Dermis microvascular lymphatic vessel endothelial cell (primary cell): Measurements from ENCODE around the gene REX1BD. TPM values are rescaled to one million over a fixed set of nuclear protein-coding genes. Genes with fewer than 3 reads are reported as not detected.

Experiments used
- total RNA-seq: library from RNA; depleted of rRNA; stranded (reverse); fragments of >200 nt; gene quantifications from 2 replicates; pipeline ENCODE4 v1.2.1, GENCODE V29; 2014

REX1BD gene
- total RNA-seq, 1 donor from 2014 or later: 45.4 TPM

Other genes starting within 250 kb of the REX1BD start
- gene PGPEP1, start 248.2 kb upstream of the REX1BD start, total RNA-seq: 19.4 and 20.6 TPM in 2 replicates
- 74.8 and 238 TPM in 2 replicates for gene GDF15, start 202.6 kb upstream of the REX1BD start, total RNA-seq
- not detected in 2 replicates for gene LRRC25, start 191.2 kb upstream of the REX1BD start, total RNA-seq
- gene SSBP4, start 169.4 kb upstream of the REX1BD start, total RNA-seq: 33.9 and 53.5 TPM in 2 replicates
- 38.1 and 57.3 TPM in 2 replicates for gene ISYNA1, start 150.7 kb upstream of the REX1BD start, total RNA-seq
- gene ELL, start 66.7 kb upstream of the REX1BD start, total RNA-seq: 9.0 and 12.3 TPM in 2 replicates
- gene FKBP8, start 45.2 kb upstream of the REX1BD start, total RNA-seq: 141 and 206 TPM in 2 replicates
- gene KXD1, start 30.9 kb upstream of the REX1BD start, total RNA-seq: 54.6 and 70.2 TPM in 2 replicates
- gene UBA52, start 16.9 kb upstream of the REX1BD start, total RNA-seq: 733 and 1,015 TPM in 2 replicates
- 0.13 TPM in 1 of 2 replicates, not detected in the other for gene CRLF1, start 18.0 kb downstream of the REX1BD start, total RNA-seq
- under 0.01 TPM in 1 of 2 replicates, not detected in the other for gene TMEM59L, start 24.1 kb downstream of the REX1BD start, total RNA-seq
- gene KLHL26, start 48.2 kb downstream of the REX1BD start, total RNA-seq: 1.4 and 2.9 TPM in 2 replicates
- gene CRTC1, start 94.9 kb downstream of the REX1BD start, total RNA-seq: 0.64 and 1.1 TPM in 2 replicates
- not detected in 2 replicates for gene COMP, start 202.5 kb downstream of the REX1BD start, total RNA-seq
- gene UPF1, start 243.2 kb downstream of the REX1BD start, total RNA-seq: 40.2 and 58.9 TPM in 2 replicates